ENCODE data around the gene MXRA8.

MXRA8 gene

GRCh38 chr1:1348420-1349255 is 9.7 kb downstream of the MXRA8 start:
- no peak for DNase-seq

- DNase-seq = no peak
These were observed 10.5 kb downstream of the MXRA8 start for GRCh38 chr1:1347663-1348419.

- DNase-seq = no peak
These were observed 11.2 kb downstream of the MXRA8 start for GRCh38 chr1:1347026-1347595.

GRCh38 chr1:1346501-1346890 is 11.9 kb downstream of the MXRA8 start:
- no peak for DNase-seq

- no peak for DNase-seq
These were observed 12.4 kb downstream of the MXRA8 start for GRCh38 chr1:1345860-1346500.

- no peak for DNase-seq
These were observed 13.0 kb downstream of the MXRA8 start for GRCh38 chr1:1345384-1345783.

GRCh38 chr1:1344655-1345361 is 13.5 kb downstream of the MXRA8 start:
- no peak for DNase-seq

- DNase-seq = no peak
These were observed 14.4 kb downstream of the MXRA8 start for GRCh38 chr1:1343811-1344421.

GRCh38 chr1:1342584-1343115 is 15.7 kb downstream of the MXRA8 start:
- no peak for DNase-seq

GRCh38 chr1:1342061-1342562 is 16.2 kb downstream of the MXRA8 start:
- no peak for DNase-seq

- no peak for DNase-seq
These were observed 16.8 kb downstream of the MXRA8 start for GRCh38 chr1:1341549-1342021.

GRCh38 chr1:1340791-1341548 is 17.4 kb downstream of the MXRA8 start:
- no peak for DNase-seq

- no peak for DNase-seq
These were observed 18.2 kb downstream of the MXRA8 start for GRCh38 chr1:1340185-1340584.

GRCh38 chr1:1338278-1338677 is 20.1 kb downstream of the MXRA8 start:
- DNase-seq = no peak

GRCh38 chr1:1337793-1338147 is 20.6 kb downstream of the MXRA8 start:
- DNase-seq = no peak

GRCh38 chr1:1336931-1337792 is 21.2 kb downstream of the MXRA8 start:
- no peak for DNase-seq

GRCh38 chr1:1336446-1336845 is 21.9 kb downstream of the MXRA8 start:
- DNase-seq = no peak

GRCh38 chr1:1335792-1336248 is 22.5 kb downstream of the MXRA8 start:
- DNase-seq = no peak

GRCh38 chr1:1335283-1335682 is 23.1 kb downstream of the MXRA8 start:
- no peak for DNase-seq

- DNase-seq = no peak
These were observed 23.5 kb downstream of the MXRA8 start for GRCh38 chr1:1334835-1335234.

Measured in DMS153 (cell line).